AG10803 (cell line): ENCODE measurements around the gene CNTN4.

Experiments used
- DNase-seq: peaks from one replicate; pipeline ENCODE4 v3.0.0; 2010; ENCODE audit warnings: low read depth
- H3K4me3 ChIP-seq: 2 replicates; pipeline ENCODE4 v1.5.1; 2011; ENCODE audit warnings: mild to moderate bottlenecking, low read length, control low read depth
- CTCF ChIP-seq: conservative IDR thresholded peaks from 2 replicates; pipeline ENCODE4 v1.5.1; 2011; ENCODE audit warnings: mild to moderate bottlenecking, low read length, control low read depth, inconsistent platforms

Gene CNTN4

GRCh38 chr3:2153053-2153452 lies 54.4 kb downstream of the CNTN4 start:
- DNase-seq = no peak
- no peak for TF ChIP-seq CTCF
- no peak overlapping the region for H3K4me3 ChIP-seq

DNA sequence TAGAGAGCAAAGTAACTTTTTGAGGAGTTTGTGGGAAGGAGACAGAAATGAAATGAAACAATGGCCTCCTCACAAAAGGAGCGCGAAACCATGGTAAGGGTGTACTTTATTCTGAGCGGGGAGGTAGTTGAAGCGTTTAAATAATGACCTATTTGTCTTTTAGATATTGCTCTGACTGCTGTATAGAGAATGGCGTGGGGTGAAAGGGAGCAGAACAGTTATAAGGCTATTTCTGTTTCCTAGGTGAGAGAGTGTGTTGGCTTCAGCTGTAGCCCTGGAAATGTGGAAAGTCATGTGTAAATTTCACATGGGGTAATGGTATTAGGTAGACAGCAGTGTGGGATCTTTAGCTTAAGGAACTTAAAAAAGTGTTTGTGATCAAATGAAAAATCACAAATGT lies 54.9 kb downstream of the CNTN4 start:
- TF ChIP-seq CTCF = no peak
- no peak overlapping the region for H3K4me3 ChIP-seq
- no peak for DNase-seq

DNA sequence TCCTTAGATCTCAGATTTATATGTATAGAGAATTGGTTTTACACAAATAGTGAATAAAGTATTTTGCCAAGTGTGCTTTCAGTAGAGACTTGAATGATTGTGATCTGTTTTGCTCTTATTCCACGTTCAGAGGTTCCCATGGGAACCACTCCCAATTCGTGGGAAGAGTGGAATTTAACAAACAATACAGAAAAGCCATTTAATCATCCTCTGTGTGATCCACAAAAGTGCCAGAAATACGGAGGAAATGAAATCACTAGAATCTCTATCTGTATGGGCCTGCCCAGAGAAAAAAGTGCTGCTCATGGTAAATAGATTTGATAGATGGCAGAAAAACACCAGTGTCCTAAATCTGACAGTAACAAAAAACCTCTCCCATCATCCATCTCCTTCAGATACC lies 56.0 kb downstream of the CNTN4 start:
- no peak overlapping the region for H3K4me3 ChIP-seq
- no peak for DNase-seq
- TF ChIP-seq CTCF = no peak

DNA sequence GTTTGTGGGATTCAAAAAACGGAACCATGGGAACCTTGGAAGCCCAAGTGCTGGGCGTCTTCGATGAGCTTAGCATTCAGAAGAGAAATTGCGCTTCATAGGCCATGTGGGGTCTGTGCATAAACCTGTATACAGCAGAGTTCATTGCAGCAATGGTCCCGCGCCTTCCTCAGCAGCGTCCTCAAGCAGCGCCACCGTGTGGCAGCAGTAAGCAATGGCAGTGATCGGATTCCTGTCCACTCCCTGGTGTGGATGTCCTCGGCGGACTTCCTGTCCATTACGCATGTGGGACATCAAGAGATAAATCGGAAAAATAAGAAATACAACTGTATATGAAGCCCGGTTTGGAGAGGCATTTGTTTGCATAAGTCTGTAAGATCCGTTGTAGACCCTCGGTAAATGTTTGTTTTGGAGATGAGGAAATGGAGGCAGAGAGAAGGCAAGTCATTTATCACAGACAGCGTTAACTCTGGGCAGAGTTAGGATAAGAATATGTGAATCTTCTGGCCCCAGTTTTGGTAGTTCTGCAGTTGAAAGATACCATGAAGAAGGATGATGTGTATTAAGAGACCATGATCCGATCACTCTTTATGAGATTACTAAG lies 57.7 kb downstream of the CNTN4 start:
- TF ChIP-seq CTCF = no peak; the same call in 1 of the 2 replicates
- H3K4me3 ChIP-seq = no peak overlapping the region
- DNase-seq = no peak

DNA sequence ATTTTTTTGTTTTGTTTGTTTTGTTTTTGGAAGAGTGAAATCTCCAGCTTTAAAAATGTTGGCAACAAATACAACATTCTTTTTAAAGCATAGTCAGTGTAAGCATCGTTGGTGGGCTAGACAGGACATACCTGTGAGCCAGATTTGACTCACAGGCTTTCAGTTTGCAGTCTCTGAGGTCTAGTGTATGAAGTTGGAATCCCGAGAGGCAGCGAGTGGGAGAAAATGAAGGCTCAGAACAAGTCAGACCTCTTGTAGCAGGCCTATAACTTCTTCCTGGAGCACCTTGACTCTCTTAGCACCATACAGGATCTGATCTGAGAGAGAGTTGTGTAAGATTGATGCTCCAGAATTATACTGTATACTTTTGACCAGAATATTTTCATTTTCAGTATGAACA lies 60.2 kb downstream of the CNTN4 start:
- TF ChIP-seq CTCF = no peak
- DNase-seq = no peak
- H3K4me3 ChIP-seq = no peak overlapping the region

DNA sequence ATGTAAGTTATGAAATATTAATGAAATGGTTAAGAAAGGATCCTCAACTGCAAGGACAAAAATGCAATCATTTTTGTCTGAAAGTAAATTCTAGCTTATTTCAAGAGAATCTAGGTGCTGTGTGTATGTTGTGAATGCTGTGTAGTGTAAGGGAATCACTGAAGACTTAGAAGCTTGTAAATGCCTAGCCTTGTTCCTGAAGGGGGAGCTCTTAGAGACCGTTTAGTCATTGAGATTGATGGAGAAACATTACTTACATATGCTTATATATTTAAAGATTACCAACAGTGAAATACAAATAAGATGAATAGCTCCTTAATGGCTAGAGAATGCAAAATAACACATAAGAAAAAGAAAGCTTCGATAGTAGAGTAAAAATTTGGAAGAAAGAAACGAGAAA lies 67.9 kb downstream of the CNTN4 start:
- no peak overlapping the region for H3K4me3 ChIP-seq
- no peak for TF ChIP-seq CTCF
- DNase-seq = no peak

- TF ChIP-seq CTCF = no peak
- no peak for DNase-seq
- no peak overlapping the region for H3K4me3 ChIP-seq
These were observed 74.0 kb downstream of the CNTN4 start for GRCh38 chr3:2172561-2173171.
